ENCODE data around the gene USP8. TPM values are rescaled to one million over a fixed set of nuclear protein-coding genes. Genes with fewer than 3 reads are reported as not detected.
"Not testable (repeated sequence)": the region's sequence is repeated elsewhere in the genome, so short reads cannot be mapped to it uniquely, and the experiment has no call there.

The USP8 gene
- polyA plus RNA-seq, 1 donor from 2014 or later: 31.8 TPM

- H3K4me3 ChIP-seq (ENCODE audit: low read length); H3K9me2 ChIP-seq (ENCODE audit: insufficient read depth, low read length); H3K9me3 ChIP-seq (ENCODE audit: low read length); H3F3A ChIP-seq (ENCODE audit: insufficient read depth, low read length, poor library complexity, severe bottlenecking); H3K27me3 ChIP-seq (ENCODE audit: insufficient read depth, low read depth, low read length); H3K4me2 ChIP-seq (ENCODE audit: low read length); H3K27ac ChIP-seq (ENCODE audit: low read length); H3K36me3 ChIP-seq (ENCODE audit: insufficient read depth, low read length); H3K9ac ChIP-seq (ENCODE audit: low read length); H2AFZ ChIP-seq (ENCODE audit: low read depth, low read length); H4K20me1 ChIP-seq (ENCODE audit: insufficient read depth); H3K79me2 ChIP-seq (replicated peaks; ENCODE audit: insufficient read depth, low read length): not testable (repeated sequence)
Observed at GRCh38 chr15:50391561-50391960, 32.6 kb upstream of the USP8 start.

- H3K27ac ChIP-seq (ENCODE audit: low read length): no peak overlapping the region
- no peak overlapping the region for H3K4me2 ChIP-seq (ENCODE audit: low read length)
- H3K9me3 ChIP-seq (ENCODE audit: low read length): no peaks in the 10 kb centered on the region
- no peak overlapping the region for H2AFZ ChIP-seq (ENCODE audit: low read depth, low read length)
- H4K20me1 ChIP-seq (ENCODE audit: insufficient read depth): no peaks in the 10 kb centered on the region
- no peaks in the 10 kb centered on the region for H3K36me3 ChIP-seq (ENCODE audit: insufficient read depth, low read length)
- H3K9me2 ChIP-seq (ENCODE audit: insufficient read depth, low read length): no peaks in the 10 kb centered on the region
- TF ChIP-seq TAF1 (IDR thresholded peaks at IDR 0.05; ENCODE audit: low read depth) (no peak), MXI1 (conservative IDR thresholded peaks at IDR 0.05; ENCODE audit: poor library complexity, severe bottlenecking) (no peak), POLR2AphosphoS5 (IDR thresholded peaks at IDR 0.05) (no peak)
- H3K4me3 ChIP-seq (ENCODE audit: low read length): no peak overlapping the region
- H3K27me3 ChIP-seq (ENCODE audit: insufficient read depth, low read depth, low read length): no peaks in the 10 kb centered on the region
- H3K9ac ChIP-seq (ENCODE audit: low read length): no peak overlapping the region
- no peaks in the 10 kb centered on the region for H3F3A ChIP-seq (ENCODE audit: insufficient read depth, low read length, poor library complexity, severe bottlenecking)
- no peaks in the 10 kb centered on the region for H3K79me2 ChIP-seq (replicated peaks; ENCODE audit: insufficient read depth, low read length)
Observed at GRCh38 chr15:50411870-50412269, 12.3 kb upstream of the USP8 start.

GRCh38 chr15:50414624-50415023 is 9.6 kb upstream of the USP8 start:
- Histone ChIP-seq H3K9me3 (ENCODE audit: low read length) (no peaks in the 10 kb centered on the region), H2AFZ (ENCODE audit: low read depth, low read length) (no peak overlapping the region), H3K9me2 (ENCODE audit: insufficient read depth, low read length) (no peaks in the 10 kb centered on the region), H3K36me3 (ENCODE audit: insufficient read depth, low read length) (no peaks in the 10 kb centered on the region), H3K27me3 (ENCODE audit: insufficient read depth, low read depth, low read length) (no peaks in the 10 kb centered on the region), H3K79me2 (replicated peaks; ENCODE audit: insufficient read depth, low read length) (no peaks in the 10 kb centered on the region), H3K4me2 (ENCODE audit: low read length) (no peak overlapping the region), H3K4me3 (ENCODE audit: low read length) (no peak overlapping the region), H3F3A (ENCODE audit: insufficient read depth, low read length, poor library complexity, severe bottlenecking) (no peaks in the 10 kb centered on the region), H3K9ac (ENCODE audit: low read length) (no peak overlapping the region), H3K27ac (ENCODE audit: low read length) (no peak overlapping the region), H4K20me1 (ENCODE audit: insufficient read depth) (no peaks in the 10 kb centered on the region)
- no peak for TF ChIP-seq REST (IDR thresholded peaks at IDR 0.05; ENCODE audit: borderline replicate concordance)
- TF ChIP-seq RAD21 (conservative IDR thresholded peaks at IDR 0.05): no peak
- no peak for TF ChIP-seq POLR2AphosphoS5 (IDR thresholded peaks at IDR 0.05)
- no peak for TF ChIP-seq CTCF (IDR thresholded peaks at IDR 0.05; ENCODE audit: poor library complexity, severe bottlenecking)
- no peak for TF ChIP-seq MXI1 (conservative IDR thresholded peaks at IDR 0.05; ENCODE audit: poor library complexity, severe bottlenecking)
- no peak for TF ChIP-seq TAF1 (IDR thresholded peaks at IDR 0.05; ENCODE audit: low read depth)
- no peak for TF ChIP-seq EP300 (conservative IDR thresholded peaks at IDR 0.05; ENCODE audit: poor library complexity, severe bottlenecking)
- TF ChIP-seq SMC3 (conservative IDR thresholded peaks at IDR 0.05; ENCODE audit: poor library complexity): no peak
- no peak for TF ChIP-seq EZH2 (IDR thresholded peaks at IDR 0.05; ENCODE audit: borderline replicate concordance, insufficient read depth, low read length, poor library complexity, severe bottlenecking)
